Smooth muscle cell (in vitro differentiated cells): ENCODE results near the gene RXFP1. TPM values are rescaled to one million over a fixed set of nuclear protein-coding genes. Genes with fewer than 3 reads are reported as not detected.

Experiments
- DNase-seq: peaks from one replicate; lab custom pipeline; 2025; ENCODE audit not compliant: unreplicated experiment; lab: John Stamatoyannopoulos, UW
- H2AFZ ChIP-seq: fragments of 200-600 bp; sonication (generic); 2 replicates; pipeline ENCODE4 v1.6.0; 2016; ENCODE audit warnings: antibody characterized with exemption, low read depth, mild to moderate bottlenecking
- H3F3A ChIP-seq: fragments of 200-600 bp; sonication (generic); 2 replicates; pipeline ENCODE4 v1.6.0; 2017; ENCODE audit warnings: antibody characterized with exemption, low read depth
- H3K27ac ChIP-seq: fragments of 200-600 bp; sonication (generic); 2 replicates; pipeline ENCODE4 v1.5.1; 2016; ENCODE audit warnings: low read depth, mild to moderate bottlenecking
- H3K27me3 ChIP-seq: fragments of 200-600 bp; sonication (generic); 2 replicates; pipeline ENCODE4 v1.6.1; 2016; ENCODE audit warnings: low read depth, mild to moderate bottlenecking
- H3K36me3 ChIP-seq: fragments of 200-600 bp; sonication (generic); 2 replicates; pipeline ENCODE4 v1.5.1; 2016; ENCODE audit warnings: low read depth
- H3K4me1 ChIP-seq: fragments of 200-600 bp; sonication (generic); 2 replicates; pipeline ENCODE4 v1.5.1; 2016; ENCODE audit warnings: low read depth
- H3K4me2 ChIP-seq: fragments of 200-600 bp; sonication (generic); 2 replicates; pipeline ENCODE4 v1.6.0; 2016; ENCODE audit warnings: mild to moderate bottlenecking
- H3K4me3 ChIP-seq: fragments of 200-600 bp; sonication (generic); 2 replicates; pipeline ENCODE4 v1.5.1; 2016; ENCODE audit warnings: mild to moderate bottlenecking
- H3K79me2 ChIP-seq: fragments of 200-600 bp; sonication (generic); 2 replicates; pipeline ENCODE4 v1.6.0; 2016; ENCODE audit warnings: low read depth, mild to moderate bottlenecking
- H3K9ac ChIP-seq: fragments of 200-600 bp; sonication (generic); 2 replicates; pipeline ENCODE4 v1.6.0; 2016; ENCODE audit warnings: low read depth
- H3K9me3 ChIP-seq: fragments of 200-600 bp; sonication (generic); replicated peaks from 2 replicates; pipeline ENCODE4 v1.5.1; 2016; ENCODE audit warnings: low read depth
- H4K20me1 ChIP-seq: fragments of 200-600 bp; sonication (generic); 2 replicates; pipeline ENCODE4 v1.6.0; 2016; ENCODE audit warnings: low read depth
- CTCF ChIP-seq: fragments of 200-600 bp; sonication (generic); IDR thresholded peaks from 2 replicates; pipeline ENCODE4 v1.5.1; 2017; ENCODE audit warnings: borderline replicate concordance, mild to moderate bottlenecking, antibody characterized with exemption; ENCODE audit not compliant: insufficient read depth, poor library complexity, severe bottlenecking
- WGBS: methylation state at CpG from one replicate; pipeline ENCODE4 v1.1.7; 2016; ENCODE audit warnings: low lambda C conversion rate; 5-methylcytosine and 5-hydroxymethylcytosine counted together
- polyA plus RNA-seq: library from polyadenylated mRNA; unstranded; fragments of >200 nt; fragmentation: Nextera tagmentation; extraction: Ambion mirVana; gene quantifications from 2 replicates; pipeline ENCODE4 v1.2.1, GENCODE V29; 2016
- total RNA-seq: library from RNA; depleted of rRNA; stranded (reverse); fragments of >200 nt; gene quantifications from 2 replicates; pipeline ENCODE4 v1.2.3, GENCODE V29; 2014

Gene RXFP1
- total and polyA plus RNA-seq, 2 experiments from 2014 or later = not detected

GRCh38 chr4:158544141-158544540 lies 22.5 kb downstream of the RXFP1 start:
- Histone ChIP-seq H3K4me2 (no peak overlapping the region), H4K20me1 (no peaks in the 10 kb centered on the region), H3K36me3 (no peaks in the 10 kb centered on the region), H3K4me3 (no peak overlapping the region), H3K79me2 (no peaks in the 10 kb centered on the region), H3K9me3 (no peaks in the 10 kb centered on the region), H3K27me3 (no peaks in the 10 kb centered on the region), H3K27ac (no peak overlapping the region), H3F3A (no peaks in the 10 kb centered on the region), H2AFZ (no peak overlapping the region), H3K9ac (no peak overlapping the region), H3K4me1 (no peaks in the 10 kb centered on the region)
- no peak for TF ChIP-seq CTCF
- WGBS = 96% methylated on average over 1 of the region's 1 CpG
- DNase-seq = no peak

- H4K20me1 ChIP-seq = no peaks in the 10 kb centered on the region
- no peak overlapping the region for H3K27ac ChIP-seq
- no peak overlapping the region for H3K4me3 ChIP-seq
- no peaks in the 10 kb centered on the region for H3K4me1 ChIP-seq
- no peaks in the 10 kb centered on the region for H3K9me3 ChIP-seq
- H3K9ac ChIP-seq = no peak overlapping the region
- DNase-seq = no peak
- no peaks in the 10 kb centered on the region for H3F3A ChIP-seq
- H3K36me3 ChIP-seq = no peaks in the 10 kb centered on the region
- no peaks in the 10 kb centered on the region for H3K79me2 ChIP-seq
- 77% methylated on average over 3 of the region's 3 CpGs for WGBS
- TF ChIP-seq CTCF = no peak
- H3K4me2 ChIP-seq = no peak overlapping the region
- H2AFZ ChIP-seq = no peak overlapping the region
- no peaks in the 10 kb centered on the region for H3K27me3 ChIP-seq
Measured at GRCh38 chr4:158553364-158553763, 31.7 kb downstream of the RXFP1 start.

GRCh38 chr4:158560284-158560683 lies 38.6 kb downstream of the RXFP1 start:
- H3K27ac ChIP-seq = no peak overlapping the region
- H3K9ac ChIP-seq = no peak overlapping the region
- DNase-seq = no peak
- H3K36me3 ChIP-seq = no peaks in the 10 kb centered on the region
- H4K20me1 ChIP-seq = no peaks in the 10 kb centered on the region
- H3K4me2 ChIP-seq = no peak overlapping the region
- H3K4me3 ChIP-seq = no peak overlapping the region
- H3K27me3 ChIP-seq = no peaks in the 10 kb centered on the region
- no peaks in the 10 kb centered on the region for H3F3A ChIP-seq
- H3K9me3 ChIP-seq = no peaks in the 10 kb centered on the region
- no peaks in the 10 kb centered on the region for H3K79me2 ChIP-seq
- 83% methylated on average over 6 of the region's 6 CpGs for WGBS
- H2AFZ ChIP-seq = no peak overlapping the region
- no peak for TF ChIP-seq CTCF
- no peaks in the 10 kb centered on the region for H3K4me1 ChIP-seq

- H3F3A ChIP-seq = no peaks in the 10 kb centered on the region
- no peaks in the 10 kb centered on the region for H3K27me3 ChIP-seq
- H3K4me3 ChIP-seq = no peak overlapping the region
- no peak overlapping the region for H3K9ac ChIP-seq
- no peak for DNase-seq
- no peaks in the 10 kb centered on the region for H3K4me1 ChIP-seq
- H3K36me3 ChIP-seq = no peaks in the 10 kb centered on the region
- H3K79me2 ChIP-seq = no peaks in the 10 kb centered on the region
- H3K4me2 ChIP-seq = no peak overlapping the region
- no peaks in the 10 kb centered on the region for H4K20me1 ChIP-seq
- H2AFZ ChIP-seq = no peak overlapping the region
- H3K9me3 ChIP-seq = no peaks in the 10 kb centered on the region
- no peak overlapping the region for H3K27ac ChIP-seq
- 95% methylated on average over 17 of the region's 18 CpGs for WGBS
- TF ChIP-seq CTCF = no peak
Measured at GRCh38 chr4:158566860-158567259, 45.2 kb downstream of the RXFP1 start.
